HUES48 (cell line): ENCODE results near the gene MAP3K2.

Experiments used
- H3K27ac ChIP-seq: one replicate; pipeline ENCODE4 v1.7.0; 2013; ENCODE audit warnings: low read depth, low read length, inconsistent platforms
- H3K27me3 ChIP-seq: 2 replicates; pipeline ENCODE4 v1.6.1; 2013; ENCODE audit warnings: mild to moderate bottlenecking, low read length; ENCODE audit not compliant: control insufficient read depth, insufficient read depth
- H3K36me3 ChIP-seq: 2 replicates; pipeline ENCODE4 v1.6.1; 2013; ENCODE audit warnings: low read length; ENCODE audit not compliant: control insufficient read depth, insufficient read depth
- H3K4me1 ChIP-seq: 2 replicates; pipeline ENCODE4 v1.6.1; 2013; ENCODE audit warnings: mild to moderate bottlenecking, low read length; ENCODE audit not compliant: control insufficient read depth, insufficient read depth
- H3K4me3 ChIP-seq: 2 replicates; pipeline ENCODE4 v1.5.1; 2013; ENCODE audit warnings: mild to moderate bottlenecking, low read depth, low read length
- H3K9ac ChIP-seq: 2 replicates; pipeline ENCODE4 v1.6.1; 2013; ENCODE audit warnings: mild to moderate bottlenecking, low read depth, low read length, moderate library complexity
- H3K9me3 ChIP-seq: 2 replicates; pipeline ENCODE4 v1.6.1; 2013; ENCODE audit warnings: low read length; ENCODE audit not compliant: control insufficient read depth, insufficient read depth

The MAP3K2 gene

GRCh38 chr2:127373362-127374083 is 14.3 kb downstream of the MAP3K2 start:
- no peaks in the 10 kb centered on the region for H3K36me3 ChIP-seq
- H3K27ac ChIP-seq, result no peak overlapping the region
- H3K27me3 ChIP-seq, result no peaks in the 10 kb centered on the region
- H3K4me3 ChIP-seq, result no peak overlapping the region
- H3K9ac ChIP-seq, result no peak overlapping the region
- no peaks in the 10 kb centered on the region for H3K4me1 ChIP-seq
- peaks cover 56% of the 10 kb centered on the region for H3K9me3 ChIP-seq

GRCh38 chr2:127371037-127371436 is 16.7 kb downstream of the MAP3K2 start:
- H3K9ac ChIP-seq, result no peak overlapping the region
- no peaks in the 10 kb centered on the region for H3K4me1 ChIP-seq
- no peak overlapping the region for H3K4me3 ChIP-seq
- H3K27me3 ChIP-seq, result no peaks in the 10 kb centered on the region
- no peak overlapping the region for H3K27ac ChIP-seq
- peaks cover 44% of the 10 kb centered on the region for H3K9me3 ChIP-seq
- no peaks in the 10 kb centered on the region for H3K36me3 ChIP-seq

GRCh38 chr2:127370010-127370409 is 17.8 kb downstream of the MAP3K2 start:
- H3K4me1 ChIP-seq, result peaks cover 8% of the 10 kb centered on the region
- no peak overlapping the region for H3K9ac ChIP-seq
- no peak overlapping the region for H3K4me3 ChIP-seq
- H3K9me3 ChIP-seq, result peaks cover 40% of the 10 kb centered on the region
- no peaks in the 10 kb centered on the region for H3K36me3 ChIP-seq
- no peaks in the 10 kb centered on the region for H3K27me3 ChIP-seq
- H3K27ac ChIP-seq, result no peak overlapping the region

GRCh38 chr2:127365211-127365643 is 22.5 kb downstream of the MAP3K2 start:
- Histone ChIP-seq H3K9me3 (peaks cover 8% of the 10 kb centered on the region), H3K9ac (no peak overlapping the region), H3K27ac (no peak overlapping the region), H3K4me3 (no peak overlapping the region), H3K36me3 (no peaks in the 10 kb centered on the region), H3K4me1 (peaks cover 33% of the 10 kb centered on the region), H3K27me3 (no peaks in the 10 kb centered on the region)

GRCh38 chr2:127362971-127363370 is 24.8 kb downstream of the MAP3K2 start:
- Histone ChIP-seq H3K4me3 (no peak overlapping the region; the same call in 1 of the 2 replicates), H3K27me3 (no peaks in the 10 kb centered on the region), H3K9ac (no peak overlapping the region), H3K4me1 (peaks cover 55% of the 10 kb centered on the region), H3K27ac (no peak overlapping the region), H3K36me3 (no peaks in the 10 kb centered on the region), H3K9me3 (no peaks in the 10 kb centered on the region)

GRCh38 chr2:127361929-127362885 is 25.6 kb downstream of the MAP3K2 start:
- H3K27ac ChIP-seq, result no peak overlapping the region

GRCh38 chr2:127360242-127360641 is 27.5 kb downstream of the MAP3K2 start:
- Histone ChIP-seq H3K4me3 (no peak overlapping the region), H3K27me3 (no peaks in the 10 kb centered on the region), H3K9ac (no peak overlapping the region), H3K36me3 (no peaks in the 10 kb centered on the region), H3K27ac (no peak overlapping the region), H3K4me1 (peaks cover 50% of the 10 kb centered on the region), H3K9me3 (no peaks in the 10 kb centered on the region)

More at GRCh38 chr2:127361929-127362885, 25.6 kb downstream of the MAP3K2 start:
- Histone ChIP-seq H3K27me3 (no peaks in the 10 kb centered on the region), H3K36me3 (no peaks in the 10 kb centered on the region), H3K9me3 (no peaks in the 10 kb centered on the region), H3K4me1 (peaks cover 56% of the 10 kb centered on the region), H3K9ac (no peak overlapping the region; the same call in 1 of the 2 replicates), H3K4me3 (no peak overlapping the region)

- peaks cover 47% of the 10 kb centered on the region for H3K4me1 ChIP-seq
- H3K9ac ChIP-seq, result no peak overlapping the region
- no peaks in the 10 kb centered on the region for H3K9me3 ChIP-seq
- no peaks in the 10 kb centered on the region for H3K36me3 ChIP-seq
- H3K4me3 ChIP-seq, result no peak overlapping the region; the same call in 1 of the 2 replicates
- peak overlapping the region; percentile 13 for H3K27ac ChIP-seq
- H3K27me3 ChIP-seq, result no peaks in the 10 kb centered on the region
Measured at GRCh38 chr2:127359520-127359919, 28.3 kb downstream of the MAP3K2 start.

GRCh38 chr2:127358971-127359370 is 28.8 kb downstream of the MAP3K2 start:
- Histone ChIP-seq H3K9ac (no peak overlapping the region), H3K36me3 (no peaks in the 10 kb centered on the region), H3K27me3 (no peaks in the 10 kb centered on the region), H3K4me1 (peaks cover 42% of the 10 kb centered on the region), H3K9me3 (no peaks in the 10 kb centered on the region), H3K4me3 (no peak overlapping the region), H3K27ac (peak overlapping the region; percentile 13)

GRCh38 chr2:127358044-127358443 is 29.7 kb downstream of the MAP3K2 start:
- Histone ChIP-seq H3K4me1 (peaks cover 37% of the 10 kb centered on the region), H3K9ac (no peak overlapping the region), H3K9me3 (no peaks in the 10 kb centered on the region), H3K27me3 (no peaks in the 10 kb centered on the region), H3K27ac (no peak overlapping the region), H3K36me3 (no peaks in the 10 kb centered on the region), H3K4me3 (no peak overlapping the region)

- H3K27ac ChIP-seq, result no peak overlapping the region
- H3K27me3 ChIP-seq, result no peaks in the 10 kb centered on the region
- H3K4me3 ChIP-seq, result no peak overlapping the region
- no peaks in the 10 kb centered on the region for H3K9me3 ChIP-seq
- no peak overlapping the region for H3K9ac ChIP-seq
- no peaks in the 10 kb centered on the region for H3K36me3 ChIP-seq
- peaks cover 33% of the 10 kb centered on the region for H3K4me1 ChIP-seq
Measured at GRCh38 chr2:127357591-127357990, 30.2 kb downstream of the MAP3K2 start.
